Measurements from ENCODE around the gene CDHR5. TPM values are rescaled to one million over a fixed set of nuclear protein-coding genes. Genes with fewer than 3 reads are reported as not detected.

CDHR5 gene
- total RNA-seq, 1 donor from 2014 or later = not detected

- DNase-seq (ENCODE audit: low spot score) = no peak
Observed at GRCh38 chr11:611001-611996, 13.5 kb downstream of the CDHR5 start.

- DNase-seq (ENCODE audit: low spot score) = no peak
Observed at GRCh38 chr11:610146-610801, 14.5 kb downstream of the CDHR5 start.

DNA sequence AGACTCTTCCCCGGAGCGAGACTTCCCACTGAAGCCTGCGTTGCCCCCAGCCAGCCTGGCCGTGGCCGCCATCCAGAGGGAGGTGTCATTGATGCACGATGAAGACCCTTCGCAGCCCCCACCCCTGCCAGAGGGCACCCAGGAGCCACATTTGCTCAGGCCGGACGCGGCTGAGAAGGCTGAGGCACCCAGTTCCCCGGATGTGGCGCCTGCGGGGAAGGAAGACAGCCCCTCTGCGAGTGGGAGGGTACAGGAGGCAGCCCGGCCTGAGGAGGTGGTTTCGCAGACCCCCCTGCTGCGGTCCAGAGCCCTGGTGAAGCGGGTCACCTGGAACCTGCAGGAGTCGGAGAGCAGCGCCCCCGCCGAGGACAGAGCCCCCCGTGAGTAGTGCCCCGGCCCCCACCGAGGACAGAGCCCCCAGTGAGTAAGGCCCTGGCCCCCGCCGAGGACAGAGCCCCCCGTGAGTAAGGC, 15.4 kb downstream of the CDHR5 start:
- DNase-seq (ENCODE audit: low spot score) = no peak

GRCh38 chr11:608791-609251, 15.9 kb downstream of the CDHR5 start:
- DNase-seq (ENCODE audit: low spot score) = no peak

DNA sequence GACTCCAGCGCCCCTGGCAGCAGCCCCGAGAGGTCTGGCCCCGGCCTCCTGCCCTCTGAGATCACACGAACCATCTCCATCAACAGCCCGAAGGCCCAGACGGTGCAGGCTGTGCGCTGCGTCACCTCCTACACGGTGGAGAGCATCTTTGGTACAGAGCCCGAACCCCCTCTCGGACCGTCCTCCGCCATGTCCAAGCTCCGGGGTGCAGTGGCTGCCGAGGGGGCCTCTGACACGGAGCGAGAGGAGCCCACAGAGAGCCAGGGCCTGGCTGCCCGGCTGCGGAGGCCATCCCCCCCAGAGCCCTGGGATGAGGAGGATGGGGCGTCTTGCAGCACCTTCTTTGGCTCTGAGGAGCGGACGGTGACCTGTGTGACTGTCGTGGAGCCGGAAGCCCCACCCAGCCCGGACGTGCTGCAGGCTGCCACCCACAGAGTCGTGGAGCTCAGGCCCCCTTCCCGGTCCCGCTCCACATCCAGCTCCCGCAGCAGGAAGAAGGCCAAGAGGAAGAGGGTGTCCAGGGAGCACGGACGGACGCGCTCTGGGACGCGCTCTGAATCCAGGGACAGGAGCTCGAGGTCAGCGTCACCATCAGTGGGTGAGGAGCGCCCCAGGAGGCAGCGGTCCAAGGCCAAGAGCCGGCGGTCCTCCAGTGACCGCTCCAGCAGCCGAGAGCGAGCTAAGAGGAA, 16.6 kb downstream of the CDHR5 start:
- no peak for DNase-seq (ENCODE audit: low spot score)

GRCh38 chr11:607020-607780, 17.6 kb downstream of the CDHR5 start:
- no peak for DNase-seq (ENCODE audit: low spot score)

DNA sequence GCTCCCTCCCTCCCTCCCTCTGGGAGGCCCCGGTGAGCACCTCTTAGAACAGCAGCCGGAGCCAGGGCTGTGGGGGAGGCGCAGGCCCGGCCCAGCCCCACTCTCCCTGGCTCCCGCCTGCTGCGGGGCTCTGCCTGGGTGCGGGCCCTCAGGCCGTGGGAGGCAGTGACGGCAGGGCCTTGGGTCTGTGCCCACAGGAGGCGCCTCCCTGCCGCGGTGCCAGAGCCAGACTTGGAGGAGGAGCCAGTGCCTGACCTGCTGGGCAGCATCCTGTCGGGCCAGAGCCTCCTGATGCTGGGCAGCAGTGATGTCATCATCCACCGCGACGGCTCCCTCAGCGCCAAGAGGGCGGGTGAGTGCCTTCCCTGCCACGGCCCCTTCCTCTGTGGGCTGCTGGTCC, 18.5 kb downstream of the CDHR5 start:
- DNase-seq (ENCODE audit: low spot score) = no peak

DNA sequence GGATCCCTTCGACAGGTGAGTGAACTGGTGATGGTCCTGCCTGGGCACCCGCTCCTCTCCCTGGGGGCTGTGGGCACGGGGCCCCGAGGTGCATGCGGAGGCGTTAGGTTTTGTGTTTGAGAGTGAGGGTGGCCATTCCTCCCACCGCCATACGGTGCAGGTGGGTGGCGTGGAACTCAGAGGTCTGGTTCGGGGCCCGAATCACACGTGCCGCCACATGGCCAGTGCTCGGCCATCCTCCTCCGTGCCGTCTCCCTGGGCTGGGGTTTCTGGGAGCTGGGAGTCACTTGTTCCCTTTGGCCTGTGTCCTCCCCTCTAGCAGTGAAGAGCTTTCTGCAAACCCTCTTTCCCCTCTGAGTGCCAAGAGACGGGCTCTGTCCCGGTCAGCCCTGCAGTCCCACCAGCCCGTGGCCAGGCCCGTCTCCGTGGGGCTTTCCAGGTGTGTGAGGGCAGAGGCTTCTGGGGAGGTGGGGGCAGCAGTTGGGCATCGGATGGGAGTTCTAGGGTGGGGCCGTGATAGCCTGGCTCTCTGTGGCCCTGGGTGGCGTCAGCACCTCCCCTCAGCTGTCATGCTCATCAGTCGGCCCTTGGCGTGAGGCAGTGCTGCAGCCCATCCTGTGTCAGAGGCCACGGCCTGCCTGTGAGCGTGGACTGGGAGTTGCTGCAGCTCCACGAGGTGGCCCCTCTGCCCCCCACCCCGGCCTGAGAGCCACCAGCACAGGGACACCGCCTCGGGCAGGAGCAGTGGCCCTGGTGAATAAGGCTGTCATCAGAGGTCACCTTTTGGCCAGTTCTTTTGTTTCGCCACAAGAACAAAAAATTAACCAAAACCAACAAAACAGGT, 19.2 kb downstream of the CDHR5 start:
- no peak for DNase-seq (ENCODE audit: low spot score)

DNA sequence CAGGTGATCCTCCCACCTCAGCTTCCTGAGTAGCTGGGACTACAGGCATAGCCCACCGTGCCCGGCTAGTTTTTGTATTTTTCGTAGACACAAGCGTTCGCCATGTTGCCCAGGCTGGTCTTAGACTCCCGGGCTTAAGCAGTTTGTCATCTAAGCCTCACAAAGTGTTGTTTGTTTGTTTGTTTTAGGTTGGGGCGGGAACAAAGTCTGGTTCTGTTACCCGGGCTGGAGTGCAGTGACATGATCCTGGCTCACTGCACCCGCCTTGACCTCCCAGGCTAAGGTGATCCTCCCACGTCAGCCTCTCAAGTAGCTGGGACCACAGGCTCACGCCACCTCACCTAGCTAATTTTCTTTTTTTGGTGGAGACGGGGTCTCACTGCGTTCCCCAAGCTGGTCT, 21.6 kb downstream of the CDHR5 start:
- DNase-seq (ENCODE audit: low spot score) = no peak

- DNase-seq (ENCODE audit: low spot score) = no peak
Observed at GRCh38 chr11:601573-602245, 23.0 kb downstream of the CDHR5 start.

DNA sequence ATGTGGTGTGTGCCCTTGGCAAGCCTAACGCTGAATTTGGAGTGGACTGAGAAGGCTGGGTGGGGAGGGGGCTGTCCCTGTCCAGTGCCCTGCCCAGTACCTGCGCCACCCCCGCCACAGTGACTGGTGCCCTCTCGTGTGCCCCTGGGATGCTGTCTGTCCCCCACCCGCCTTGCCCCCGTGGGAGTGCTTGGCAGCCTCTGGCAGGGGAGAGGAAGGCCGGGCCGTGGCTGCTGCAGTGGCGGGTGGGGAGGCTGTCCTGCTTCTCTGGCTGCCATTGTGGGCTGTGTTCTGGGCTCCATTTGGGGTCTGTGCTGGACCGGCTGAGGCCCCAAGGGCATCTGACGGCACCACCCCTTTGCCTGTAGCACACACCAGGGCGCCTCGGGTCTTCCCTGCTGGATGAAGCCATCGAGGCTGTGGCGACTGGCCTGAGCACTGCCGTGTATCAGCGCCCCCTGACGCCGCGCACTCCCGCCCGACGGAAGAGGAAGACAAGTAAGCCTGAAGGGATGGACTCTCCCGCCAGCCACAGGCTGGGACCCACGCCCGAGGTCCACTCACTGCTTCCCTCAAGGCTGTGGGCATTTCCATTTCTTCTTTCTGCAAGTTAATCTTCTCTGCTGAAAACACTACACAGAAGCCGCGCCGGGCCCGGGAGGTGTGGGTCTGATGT, 26.6 kb downstream of the CDHR5 start:
- DNase-seq (ENCODE audit: low spot score) = no peak

GRCh38 chr11:597166-597725, 27.5 kb downstream of the CDHR5 start:
- DNase-seq (ENCODE audit: low spot score) = no peak

GRCh38 chr11:596374-596773, 28.4 kb downstream of the CDHR5 start:
- no peak for DNase-seq (ENCODE audit: low spot score)

- no peak for DNase-seq (ENCODE audit: low spot score)
Observed at GRCh38 chr11:595400-595799, 29.4 kb downstream of the CDHR5 start.

DNA sequence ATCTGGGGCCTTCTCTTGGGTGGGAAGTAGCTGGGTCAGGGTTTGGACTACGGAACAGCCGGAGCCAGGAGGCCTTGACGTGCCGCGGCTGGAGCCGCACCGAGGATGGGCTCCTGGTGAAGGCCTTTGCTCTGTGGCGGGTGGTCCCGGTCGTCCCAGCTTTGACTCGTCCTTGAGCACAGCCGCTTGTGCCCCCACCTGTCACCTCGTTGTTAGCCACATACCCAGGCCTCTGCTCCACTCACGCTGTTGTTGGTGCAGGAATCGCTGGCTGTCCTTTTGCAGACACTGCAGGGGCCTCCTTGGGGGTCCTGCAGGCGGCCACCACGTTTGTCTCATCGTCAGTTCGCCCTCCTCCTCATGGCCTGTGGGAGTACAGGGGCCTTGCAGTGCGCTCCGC, 31.4 kb downstream of the CDHR5 start:
- no peak for DNase-seq (ENCODE audit: low spot score)

DNA sequence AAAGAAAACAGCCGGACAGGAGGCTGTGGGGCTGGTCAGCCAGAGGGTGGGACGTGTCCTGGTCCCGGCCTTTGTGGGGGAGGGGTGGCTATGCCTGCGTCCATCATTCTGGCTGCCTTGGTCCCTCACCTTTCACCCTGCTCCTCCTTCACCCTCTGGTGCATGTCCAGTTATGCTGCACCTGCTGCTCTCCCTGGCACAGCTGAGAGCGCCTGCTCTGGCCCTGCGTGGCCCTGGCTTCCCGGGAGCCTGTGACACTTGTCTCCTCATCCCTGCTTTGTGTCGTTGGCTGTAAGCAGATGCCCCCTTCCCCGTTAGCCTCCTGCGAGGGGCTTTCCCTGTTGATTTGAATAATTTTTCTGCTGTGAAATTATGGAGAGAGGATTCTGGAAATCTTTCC, 31.8 kb downstream of the CDHR5 start:
- DNase-seq (ENCODE audit: low spot score) = no peak

- no peak for DNase-seq (ENCODE audit: low spot score)
Observed at GRCh38 chr11:592501-592900, 32.3 kb downstream of the CDHR5 start.

GRCh38 chr11:590997-591396, 33.8 kb downstream of the CDHR5 start:
- DNase-seq (ENCODE audit: low spot score) = no peak

GRCh38 chr11:589798-590197, 35.0 kb downstream of the CDHR5 start:
- DNase-seq (ENCODE audit: low spot score) = no peak
